Hematopoietic multipotent progenitor cell treated with erythropoietin and hydrocortisone succinate and interleukin-3 and kit ligand, for 17 days (in vitro differentiated cells): ENCODE results near the gene KIAA2012.
"Not testable (repeated sequence)": the region's sequence is repeated elsewhere in the genome, so short reads cannot be mapped to it uniquely, and the experiment has no call there.

Experiments used
- DNase-seq: peaks from one replicate; pipeline ENCODE4 v3.0.0-alpha.2; 2015; ENCODE audit warnings: low spot score

The KIAA2012 gene

DNA sequence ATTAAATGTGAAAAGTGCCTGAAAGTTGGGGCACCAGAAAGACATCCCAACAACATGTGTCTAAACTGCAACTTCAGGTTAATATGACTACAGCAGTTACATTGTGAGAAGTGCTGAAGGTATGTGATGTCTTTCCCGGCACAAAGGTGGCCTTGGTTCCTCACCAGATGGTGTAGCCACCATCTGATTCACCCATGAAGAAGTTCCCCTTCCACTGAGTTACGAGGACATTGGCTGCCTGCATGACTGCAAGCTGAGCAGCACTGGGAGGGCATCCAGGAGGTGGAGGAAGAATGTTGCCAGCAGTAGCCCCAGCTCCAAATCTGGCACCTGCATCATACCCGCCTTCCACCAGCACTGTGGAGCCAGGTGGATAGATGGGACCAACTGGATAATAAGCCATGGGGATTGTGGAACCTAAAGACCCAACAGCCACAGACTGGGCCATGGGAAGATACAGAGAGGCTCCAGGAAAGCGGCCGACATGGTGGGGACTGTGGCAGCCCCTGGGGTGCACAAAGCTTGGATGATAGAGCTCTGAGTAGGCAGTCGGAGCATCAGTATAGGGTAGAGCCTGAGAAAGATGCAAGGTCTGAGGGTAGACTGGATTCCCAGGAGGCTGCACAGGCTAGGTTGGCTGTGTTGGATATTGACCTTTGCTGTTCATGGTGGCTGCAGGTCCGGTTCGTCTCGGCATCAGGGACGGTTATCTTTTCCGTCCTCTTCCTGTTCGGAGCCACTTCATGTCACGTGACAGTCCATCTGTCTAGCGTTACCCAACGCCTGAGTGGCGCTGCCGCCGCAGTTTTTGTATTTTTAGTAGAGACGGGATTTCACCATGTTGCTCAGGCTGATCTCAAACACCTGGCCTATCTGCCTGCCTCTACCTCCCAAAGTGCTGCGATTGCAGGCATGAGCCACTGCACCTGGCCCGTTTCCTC, 128.4 kb downstream of the KIAA2012 start:
- DNase-seq = no peak

DNA sequence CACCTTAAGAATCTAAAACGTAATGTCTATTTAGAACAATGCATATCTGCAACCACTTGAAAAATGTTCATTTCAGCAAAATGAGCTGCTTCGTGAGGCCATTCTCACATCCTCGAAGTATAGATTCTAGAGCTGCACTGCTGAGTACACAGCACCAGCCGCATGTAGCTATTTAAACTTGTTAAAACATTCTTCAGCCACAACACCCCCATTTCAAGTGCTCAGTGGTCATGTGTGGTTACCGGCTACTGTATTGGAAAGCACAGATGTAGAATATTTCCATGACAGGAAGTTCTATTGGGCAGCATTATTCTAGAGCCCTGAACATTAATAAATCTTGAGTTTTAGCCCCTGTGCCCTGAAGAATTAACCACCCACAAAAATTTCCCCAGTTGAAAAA, 130.3 kb downstream of the KIAA2012 start:
- DNase-seq = no peak

DNA sequence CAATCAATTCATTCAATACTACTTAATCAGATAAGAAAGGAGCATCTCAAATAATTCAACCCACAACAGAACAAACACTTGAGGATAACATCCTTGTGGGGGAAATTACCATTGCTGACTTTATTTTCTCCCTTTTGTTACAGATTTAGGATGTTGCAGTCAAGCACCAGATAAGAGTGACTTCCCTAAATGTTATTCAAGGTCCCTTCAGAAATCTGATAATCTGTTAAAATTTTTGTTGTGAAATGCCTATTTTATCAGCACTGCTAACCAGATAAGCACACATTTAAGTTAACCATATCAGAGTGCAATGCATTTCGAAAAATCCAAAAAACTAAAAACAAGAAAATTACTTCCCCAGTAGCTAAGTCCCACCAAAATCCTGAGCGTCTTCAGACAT, 131.8 kb downstream of the KIAA2012 start:
- DNase-seq = no peak

DNA sequence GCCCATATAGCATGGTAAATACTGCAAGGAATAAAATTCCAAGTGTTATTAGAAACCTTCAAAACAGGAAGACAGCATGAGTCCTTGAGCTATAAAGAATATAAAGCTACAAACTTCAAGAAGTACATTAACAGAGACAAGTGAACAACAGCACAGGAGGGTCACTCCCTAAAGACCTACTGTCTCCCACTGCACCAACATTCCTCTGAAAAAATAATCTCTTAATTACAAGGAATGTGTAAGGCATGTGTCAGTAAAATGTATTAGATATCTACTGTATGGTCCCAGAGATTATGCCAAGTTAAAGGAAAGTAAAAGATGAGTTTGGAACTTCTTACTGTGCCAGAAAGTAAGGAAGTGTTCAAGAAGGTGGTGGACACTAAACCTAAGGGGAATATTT, 135.5 kb downstream of the KIAA2012 start:
- DNase-seq = no peak

DNA sequence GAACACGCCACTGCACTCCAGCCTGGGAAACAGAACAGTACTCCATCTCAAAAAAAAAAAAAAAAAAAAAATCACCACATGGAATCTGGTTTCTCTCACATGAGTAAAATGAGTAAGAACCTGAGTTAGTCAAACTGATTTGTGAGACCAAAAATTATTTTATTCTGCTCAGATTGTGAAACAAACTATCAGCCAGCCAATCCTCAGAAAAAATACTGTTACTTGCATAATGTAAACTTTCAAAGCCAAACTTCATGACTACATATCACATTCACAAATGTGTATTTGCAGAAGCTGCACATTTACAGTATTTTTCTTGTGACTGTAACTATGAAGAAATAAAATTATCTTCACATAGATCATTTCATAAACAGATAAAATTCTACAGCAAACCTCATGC, 142.1 kb downstream of the KIAA2012 start:
- no peak for DNase-seq

DNA sequence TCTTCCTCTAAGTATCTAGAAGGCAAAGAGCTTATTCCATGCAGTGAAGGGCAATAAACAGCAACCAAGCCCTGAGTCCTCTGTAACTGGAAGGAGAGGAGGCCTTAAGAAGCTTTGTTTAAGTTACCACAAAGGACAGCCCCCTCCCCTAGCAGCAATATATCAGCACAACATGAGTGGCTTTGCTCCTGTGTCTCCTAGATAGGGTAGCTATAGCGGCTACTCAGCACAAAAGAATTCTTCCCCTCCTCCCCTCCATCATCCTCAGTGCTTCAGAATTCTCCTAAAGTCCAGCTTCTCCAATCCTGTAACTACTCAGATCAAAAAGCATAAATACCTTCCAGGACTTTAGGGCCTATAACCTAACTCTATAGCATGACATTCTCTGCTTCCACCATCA, 148.8 kb downstream of the KIAA2012 start:
- no peak for DNase-seq

DNA sequence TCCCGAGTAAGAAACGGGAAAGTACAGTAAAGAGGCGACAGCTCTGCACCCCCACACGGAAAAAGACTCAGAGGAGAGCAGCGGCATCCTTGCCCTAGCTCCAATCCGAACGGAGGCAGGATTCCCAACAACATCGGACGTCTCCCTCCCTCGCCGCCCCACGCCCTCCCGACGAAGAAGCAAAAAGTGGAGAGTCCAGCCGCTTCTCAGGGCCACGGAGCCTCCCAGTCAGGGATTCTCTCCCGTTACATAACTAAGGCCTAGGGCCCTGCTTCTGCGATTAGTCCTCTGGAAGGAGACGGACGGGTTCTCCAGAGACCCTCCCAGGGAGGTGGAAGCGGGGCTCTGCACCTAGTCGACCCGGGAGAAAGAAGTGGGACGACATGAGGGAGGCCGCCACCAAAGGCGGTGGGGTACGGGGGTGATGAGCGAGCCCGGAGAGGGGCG, 164.8 kb downstream of the KIAA2012 start:
- DNase-seq = peak; percentile 29

DNA sequence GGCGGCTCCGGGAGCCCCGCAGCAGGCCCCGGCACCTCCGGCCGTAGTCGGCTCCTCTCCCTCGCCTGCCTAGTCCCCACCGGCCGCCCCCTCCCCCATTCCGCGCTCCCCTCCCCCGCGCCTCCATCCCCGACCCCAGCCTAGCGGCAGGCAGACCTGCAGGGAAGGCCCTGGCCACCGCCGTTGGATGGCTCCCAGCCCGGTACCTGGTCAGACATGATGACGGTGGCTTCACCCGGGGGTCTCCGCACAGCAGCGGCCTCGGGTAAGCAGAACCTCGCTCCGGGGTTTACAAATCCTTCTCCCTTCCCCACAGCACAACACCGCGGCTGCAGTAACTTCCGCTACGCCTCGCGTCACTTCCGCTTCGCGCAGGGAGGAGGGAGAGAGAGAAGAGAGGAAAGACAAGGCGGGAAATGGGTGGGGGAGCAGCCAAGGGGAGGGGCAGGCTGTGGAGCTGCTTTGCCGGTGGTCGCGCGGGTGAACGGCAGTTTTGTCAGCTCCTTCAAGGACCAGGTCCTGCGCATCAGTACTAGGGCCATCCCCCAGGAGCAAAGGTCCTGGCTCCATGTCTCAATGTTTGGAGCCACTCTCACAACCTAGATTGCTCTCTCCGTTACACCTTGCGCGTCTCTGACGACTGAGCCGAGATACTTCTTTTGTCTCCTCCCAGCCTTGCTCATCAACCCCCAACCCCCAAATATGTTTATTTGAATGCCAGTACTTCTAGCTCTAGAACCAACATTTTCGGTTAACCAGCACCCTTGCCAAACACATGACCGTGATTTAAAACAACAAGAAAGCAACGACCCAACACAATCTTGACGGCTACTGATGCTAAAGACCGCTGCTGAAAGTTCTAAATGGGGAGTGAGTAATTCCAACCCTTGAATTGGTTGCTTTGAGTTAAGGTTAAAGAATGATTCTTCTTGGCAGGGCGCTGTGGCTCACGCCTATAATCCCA, 165.5 kb downstream of the KIAA2012 start, which contains the start of gene SUMO1:
SUMO1 (minus strand) TSS at position 364 of the 964 bp plus-strand sequence; CDS start at position 218, 146 bp downstream.
- peak; percentile 75 for DNase-seq

DNA sequence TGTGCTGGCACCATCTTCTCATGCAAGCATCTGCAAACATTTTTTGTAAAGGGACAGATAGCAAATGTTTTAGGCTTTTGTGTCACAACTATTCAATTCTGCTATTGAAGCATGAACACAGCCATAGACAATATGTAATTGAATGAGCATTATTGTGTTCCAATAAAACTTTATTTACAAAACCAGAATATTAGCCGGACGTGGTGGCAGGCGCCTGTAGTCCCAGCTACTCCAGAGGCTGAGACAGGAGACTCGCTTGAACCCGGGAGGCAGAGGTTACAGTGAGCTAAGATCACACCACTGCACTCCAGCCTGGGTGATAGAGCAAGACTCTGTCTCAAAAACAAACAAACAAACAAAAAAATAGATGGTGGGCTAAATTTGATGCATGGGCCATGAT, 174.7 kb downstream of the KIAA2012 start:
- DNase-seq = not testable (repeated sequence)

DNA sequence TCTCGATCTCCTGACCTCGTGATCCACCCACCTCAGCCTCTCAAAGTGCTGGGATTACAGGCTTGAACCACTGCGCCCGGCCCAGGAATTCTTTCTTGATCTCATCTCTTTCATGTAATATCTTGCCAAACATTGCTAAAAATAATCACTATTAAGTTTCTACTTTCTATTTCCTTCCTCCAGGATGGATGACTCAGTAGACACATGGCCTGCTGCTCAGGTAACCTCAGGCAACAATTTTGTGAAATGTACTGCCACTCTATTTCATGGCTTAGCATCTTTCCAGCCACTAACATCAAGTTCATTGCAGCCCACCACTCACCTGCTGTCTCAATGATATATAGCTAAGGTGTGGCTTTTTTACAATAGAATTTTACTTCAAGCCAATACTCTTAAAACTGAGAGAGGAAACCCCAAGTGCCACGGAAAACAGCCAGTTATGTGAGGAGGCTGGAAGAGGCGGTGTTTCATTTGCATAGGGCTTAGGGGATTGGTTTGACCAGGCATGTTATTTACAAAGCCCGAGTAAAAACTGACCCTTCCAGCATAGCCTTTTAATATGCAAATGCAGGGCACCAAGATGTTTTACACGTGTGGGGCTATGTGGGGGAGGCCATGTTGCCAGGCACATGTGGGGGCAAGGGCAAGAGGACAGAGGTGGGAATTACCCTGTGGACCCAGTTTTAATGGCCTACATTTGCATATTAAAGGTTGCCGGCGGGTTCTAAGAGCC, 176.6 kb downstream of the KIAA2012 start:
- no peak for DNase-seq

DNA sequence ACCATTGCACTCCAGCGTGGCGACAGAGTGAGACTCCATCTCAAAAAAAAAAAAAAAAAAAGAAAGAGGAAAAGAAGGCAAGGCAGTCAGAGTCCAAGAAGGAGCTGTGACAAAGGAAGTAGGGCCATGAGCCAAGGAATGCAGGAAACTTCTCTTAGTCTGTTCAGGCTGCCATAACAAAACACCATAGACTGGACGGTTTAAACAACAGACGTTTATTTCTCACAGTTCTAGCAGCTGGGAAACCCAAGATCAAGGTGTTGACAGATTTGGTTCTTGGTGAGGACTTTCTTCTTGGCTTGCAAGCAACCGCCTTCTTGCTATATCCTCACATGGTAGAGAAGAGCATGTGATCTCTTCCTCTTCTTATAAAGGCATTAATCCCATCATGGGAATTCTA, 178.4 kb downstream of the KIAA2012 start:
- no peak for DNase-seq
